ENCODE results near the gene SSRP1.
A peak's percentile ranks its signal among the peaks of the same experiment; 100 is the strongest.

The SSRP1 gene

GRCh38 chr11:57336111-57336666 lies 497 bp upstream of the SSRP1 start:
- no peak for DNase-seq

- DNase-seq, result no peak
These were observed 709 bp downstream of the SSRP1 start for GRCh38 chr11:57335023-57335342.

- no peak for DNase-seq
These were observed 2.8 kb downstream of the SSRP1 start for GRCh38 chr11:57332694-57333440.

GRCh38 chr11:57331720-57332119 lies 4.0 kb downstream of the SSRP1 start:
- DNase-seq, result no peak

- DNase-seq, result no peak
These were observed 5.7 kb downstream of the SSRP1 start for GRCh38 chr11:57330029-57330428.

GRCh38 chr11:57327721-57328120 lies 8.0 kb downstream of the SSRP1 start:
- DNase-seq, result no peak

- DNase-seq, result no peak
These were observed 10.0 kb downstream of the SSRP1 start for GRCh38 chr11:57325735-57326048.

GRCh38 chr11:57324886-57325734 lies 10.6 kb downstream of the SSRP1 start, which contains the start of gene TNKS1BP1:
TSS of gene TNKS1BP1 (minus strand) at chr11:57324952. CDS start at chr11:57321885, 3,067 bp downstream.
- DNase-seq, result peak; percentile 86

GRCh38 chr11:57324154-57324885 lies 11.4 kb downstream of the SSRP1 start:
- DNase-seq, result no peak

GRCh38 chr11:57323855-57324153 lies 11.9 kb downstream of the SSRP1 start:
- no peak for DNase-seq

- DNase-seq, result no peak
These were observed 12.4 kb downstream of the SSRP1 start for GRCh38 chr11:57323167-57323854.

- no peak for DNase-seq
These were observed 13.2 kb downstream of the SSRP1 start for GRCh38 chr11:57322256-57323166.

GRCh38 chr11:57321388-57322255 lies 14.1 kb downstream of the SSRP1 start:
- no peak for DNase-seq

GRCh38 chr11:57320719-57321387 lies 14.8 kb downstream of the SSRP1 start:
- DNase-seq, result no peak

GRCh38 chr11:57320067-57320718 lies 15.5 kb downstream of the SSRP1 start:
- DNase-seq, result no peak

- DNase-seq, result no peak
These were observed 17.5 kb downstream of the SSRP1 start for GRCh38 chr11:57318178-57318577.

GRCh38 chr11:57316017-57316416 lies 19.7 kb downstream of the SSRP1 start:
- DNase-seq, result no peak

GRCh38 chr11:57315491-57315890 lies 20.2 kb downstream of the SSRP1 start:
- peak; percentile 15 for DNase-seq

GRCh38 chr11:57314221-57314973 lies 21.3 kb downstream of the SSRP1 start:
- DNase-seq, result no peak

Measured in GDM1 (cell line).